HUES64 (cell line): ENCODE measurements around the gene PCYT2.

Source experiments
- H3K27ac ChIP-seq: 2 replicates; pipeline ENCODE4 v1.7.0; 2013; ENCODE audit warnings: low read depth, low read length, inconsistent platforms
- H3K27me3 ChIP-seq: 2 replicates; pipeline ENCODE4 v1.6.1; 2013; ENCODE audit warnings: mild to moderate bottlenecking, low read length; ENCODE audit not compliant: insufficient read depth
- H3K36me3 ChIP-seq: 2 replicates; pipeline ENCODE4 v1.6.1; 2013; ENCODE audit warnings: mild to moderate bottlenecking, low read length; ENCODE audit not compliant: insufficient read depth
- H3K4me1 ChIP-seq: 2 replicates; pipeline ENCODE4 v1.6.1; 2013; ENCODE audit warnings: mild to moderate bottlenecking, low read length, moderate library complexity; ENCODE audit not compliant: insufficient read depth
- H3K4me3 ChIP-seq: 2 replicates; pipeline ENCODE4 v1.5.1; 2013; ENCODE audit warnings: mild to moderate bottlenecking, low read length, moderate library complexity
- H3K9ac ChIP-seq: 2 replicates; pipeline ENCODE4 v1.6.1; 2013; ENCODE audit warnings: mild to moderate bottlenecking, low read depth, low read length
- H3K9me3 ChIP-seq: 2 replicates; pipeline ENCODE4 v1.6.1; 2013; ENCODE audit warnings: low read depth, low read length; ENCODE audit not compliant: insufficient read depth
- WGBS: fragments of 150-250, 120-280 bp; methylation state at CpG from one replicate; pipeline ENCODE4 v1.1.7; 2013; ENCODE audit warnings: missing lambda C conversion rate; 5-methylcytosine and 5-hydroxymethylcytosine counted together

The PCYT2 gene

DNA sequence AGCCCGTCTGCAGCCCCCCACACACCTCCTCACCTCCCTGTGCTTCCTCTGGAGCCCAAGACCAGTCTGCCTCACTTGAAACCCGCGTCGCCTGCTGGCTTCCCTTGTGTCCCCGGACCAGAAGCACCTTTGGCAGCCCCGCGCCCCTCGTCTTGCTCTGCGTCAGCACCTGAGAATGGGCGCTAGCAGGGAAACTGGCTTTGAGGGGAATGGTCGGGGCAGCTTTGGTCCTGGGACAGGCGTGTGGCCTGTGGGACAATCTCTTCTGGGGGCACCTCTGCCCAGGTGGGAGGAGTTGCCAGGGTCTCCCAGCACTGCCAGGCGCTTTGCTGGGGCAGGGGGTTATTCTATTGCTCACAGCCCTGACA, 20.0 kb upstream of the PCYT2 start:
- Histone ChIP-seq H3K4me1 (peaks cover 1% of the 10 kb centered on the region; the same call in 1 of the 2 replicates), H3K4me3 (no peak overlapping the region), H3K9ac (no peak overlapping the region), H3K36me3 (peaks cover 25% of the 10 kb centered on the region), H3K27me3 (peaks cover 16% of the 10 kb centered on the region), H3K9me3 (no peaks in the 10 kb centered on the region), H3K27ac (no peak overlapping the region)
- WGBS = 76% methylated on average over 13 of the region's 13 CpGs

DNA sequence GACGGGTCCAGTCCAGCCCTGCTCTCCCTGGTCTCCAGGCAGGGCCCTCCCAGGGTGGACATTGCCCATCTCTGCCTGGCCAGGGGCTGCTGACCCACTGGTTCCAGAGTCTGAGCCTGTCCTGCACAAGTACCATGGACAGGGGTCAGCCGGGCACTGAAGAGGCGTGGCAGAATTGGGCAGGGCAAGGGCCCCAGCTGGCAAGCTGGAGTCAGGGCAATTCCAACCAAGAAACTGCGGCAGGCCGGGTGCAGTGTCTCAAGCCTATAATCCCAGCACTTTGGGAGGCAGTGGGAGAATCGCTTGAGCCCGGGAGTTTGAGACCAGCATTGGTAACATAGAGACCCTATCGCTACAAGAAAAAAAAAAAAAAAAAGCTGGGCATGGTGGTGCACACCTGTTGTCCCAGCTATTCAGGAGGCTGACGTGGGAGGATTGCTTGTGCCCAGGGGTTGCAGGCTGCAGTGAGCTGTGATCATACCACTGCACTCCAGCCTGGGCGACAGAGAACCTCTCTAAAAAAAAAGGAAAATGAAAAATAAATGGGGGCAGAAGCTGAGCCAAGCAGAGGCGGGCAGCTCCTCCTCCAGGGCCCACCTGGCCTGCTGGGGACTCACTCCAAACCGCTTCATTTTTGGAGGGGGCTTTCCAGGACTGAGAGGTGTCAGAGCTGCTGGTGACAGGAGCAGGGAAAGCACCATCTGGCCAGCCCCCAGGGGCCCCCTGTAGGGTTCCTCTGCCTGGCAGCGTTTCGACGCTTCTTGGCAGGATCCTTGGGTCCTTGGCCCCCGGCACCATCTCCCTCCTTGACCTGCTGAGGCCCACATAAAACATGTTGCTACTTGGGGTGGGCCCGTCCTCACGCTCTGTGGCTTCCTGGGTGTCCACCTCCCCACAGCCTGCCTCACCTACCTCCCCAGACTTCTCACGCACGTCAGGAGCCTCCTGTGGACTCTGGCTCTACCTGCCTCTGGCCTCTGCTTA, 19.2 kb upstream of the PCYT2 start:
- Histone ChIP-seq H3K9ac (no peak overlapping the region), H3K27ac (no peak overlapping the region), H3K4me3 (no peak overlapping the region), H3K9me3 (no peaks in the 10 kb centered on the region), H3K27me3 (peaks cover 16% of the 10 kb centered on the region), H3K4me1 (peaks cover 6% of the 10 kb centered on the region; the same call in 1 of the 2 replicates), H3K36me3 (peaks cover 23% of the 10 kb centered on the region)
- 77% methylated on average over 20 of the region's 20 CpGs for WGBS

DNA sequence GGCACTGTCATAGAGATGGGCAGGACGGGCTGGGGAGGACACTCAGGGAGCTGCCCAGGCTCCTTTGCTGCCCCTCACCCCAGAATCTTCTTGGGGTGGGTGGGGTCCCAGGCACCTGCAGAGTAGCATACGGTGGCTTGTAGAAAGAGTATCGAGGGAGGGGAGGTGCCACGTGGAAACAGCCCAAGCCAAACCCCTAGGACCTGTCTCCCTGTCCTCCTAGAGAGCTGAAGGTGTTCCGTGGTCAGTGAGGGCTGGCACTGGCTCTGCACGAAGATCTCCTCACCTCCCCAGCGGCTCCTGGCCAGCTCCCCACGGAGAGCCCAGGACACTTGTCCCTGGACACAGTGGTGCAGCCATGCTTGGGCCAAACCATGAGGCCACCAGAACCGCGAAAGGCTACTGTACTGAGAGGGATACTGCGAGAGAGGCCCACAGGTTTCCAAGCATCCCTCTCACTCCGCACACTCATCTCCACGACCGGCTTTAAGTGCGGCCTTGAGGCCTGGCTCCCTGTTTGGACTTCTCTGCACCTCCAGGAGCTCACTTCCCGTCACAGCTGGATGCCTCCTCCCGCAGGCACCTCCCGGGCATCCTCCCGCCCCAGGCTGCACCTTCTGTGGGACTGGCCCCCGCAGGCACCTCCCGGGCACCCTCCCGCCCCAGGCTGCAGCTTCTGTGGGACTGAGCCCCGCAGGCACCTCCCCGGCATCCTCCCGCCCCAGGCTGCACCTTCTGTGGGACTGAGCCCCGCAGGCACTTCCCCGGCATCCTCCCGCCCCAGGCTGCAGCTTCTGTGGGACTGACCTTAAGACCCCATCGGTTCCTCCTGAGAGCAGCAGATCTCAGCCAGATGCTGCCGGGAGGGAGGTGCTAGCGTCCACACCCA, 18.3 kb upstream of the PCYT2 start:
- peaks cover 13% of the 10 kb centered on the region; the same call in 1 of the 2 replicates for H3K36me3 ChIP-seq
- H3K27me3 ChIP-seq = peaks cover 16% of the 10 kb centered on the region
- 86% methylated on average over 31 of the region's 31 CpGs for WGBS
- no peak overlapping the region for H3K9ac ChIP-seq
- no peaks in the 10 kb centered on the region for H3K9me3 ChIP-seq
- H3K4me3 ChIP-seq = peak overlapping the region; percentile 65; the same call in 1 of the 2 replicates
- no peak overlapping the region for H3K27ac ChIP-seq
- H3K4me1 ChIP-seq = peaks cover 13% of the 10 kb centered on the region

DNA sequence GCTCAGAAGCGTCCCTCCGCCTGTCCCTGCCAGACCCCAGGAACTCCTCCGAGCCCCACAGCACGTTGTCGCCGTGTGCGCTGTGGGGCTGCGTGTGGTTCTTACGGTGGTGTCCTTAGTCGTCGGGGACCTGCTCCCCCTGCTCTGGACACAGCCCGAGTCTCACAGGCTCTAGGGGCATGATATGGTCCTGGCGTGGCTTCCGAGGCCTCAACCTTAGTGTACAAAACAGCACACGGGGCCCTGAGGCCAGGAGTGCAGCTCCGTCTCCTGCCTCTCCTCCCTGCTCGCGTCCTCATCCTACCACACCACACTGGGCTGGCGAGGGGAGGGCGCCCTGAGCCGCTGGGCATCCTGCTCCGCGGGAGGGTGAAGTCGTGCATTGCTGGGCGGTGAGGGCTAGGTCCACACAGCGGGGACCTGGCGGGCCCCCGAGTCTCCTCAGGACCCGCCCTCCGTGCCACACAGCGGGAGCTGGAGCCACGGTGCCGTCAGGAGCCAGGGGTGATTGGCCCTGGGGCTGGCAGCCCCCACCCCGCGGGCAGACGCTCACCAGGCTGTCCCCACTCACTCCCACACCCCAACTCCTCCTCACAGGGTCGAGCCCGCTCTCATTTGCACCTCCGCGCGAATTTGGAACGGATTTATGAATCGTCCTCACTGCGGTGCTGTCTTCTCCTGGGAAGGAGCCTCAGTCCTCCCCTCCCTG, 17.5 kb upstream of the PCYT2 start:
- H3K27ac ChIP-seq = no peak overlapping the region
- H3K4me1 ChIP-seq = peaks cover 21% of the 10 kb centered on the region
- peak overlapping the region; percentile 65 for H3K4me3 ChIP-seq
- H3K36me3 ChIP-seq = peaks cover 7% of the 10 kb centered on the region; the same call in 1 of the 2 replicates
- no peaks in the 10 kb centered on the region for H3K9me3 ChIP-seq
- H3K27me3 ChIP-seq = peaks cover 16% of the 10 kb centered on the region
- peak overlapping the region; percentile 66 for H3K9ac ChIP-seq
- 22% methylated on average over 44 of the region's 44 CpGs for WGBS

DNA sequence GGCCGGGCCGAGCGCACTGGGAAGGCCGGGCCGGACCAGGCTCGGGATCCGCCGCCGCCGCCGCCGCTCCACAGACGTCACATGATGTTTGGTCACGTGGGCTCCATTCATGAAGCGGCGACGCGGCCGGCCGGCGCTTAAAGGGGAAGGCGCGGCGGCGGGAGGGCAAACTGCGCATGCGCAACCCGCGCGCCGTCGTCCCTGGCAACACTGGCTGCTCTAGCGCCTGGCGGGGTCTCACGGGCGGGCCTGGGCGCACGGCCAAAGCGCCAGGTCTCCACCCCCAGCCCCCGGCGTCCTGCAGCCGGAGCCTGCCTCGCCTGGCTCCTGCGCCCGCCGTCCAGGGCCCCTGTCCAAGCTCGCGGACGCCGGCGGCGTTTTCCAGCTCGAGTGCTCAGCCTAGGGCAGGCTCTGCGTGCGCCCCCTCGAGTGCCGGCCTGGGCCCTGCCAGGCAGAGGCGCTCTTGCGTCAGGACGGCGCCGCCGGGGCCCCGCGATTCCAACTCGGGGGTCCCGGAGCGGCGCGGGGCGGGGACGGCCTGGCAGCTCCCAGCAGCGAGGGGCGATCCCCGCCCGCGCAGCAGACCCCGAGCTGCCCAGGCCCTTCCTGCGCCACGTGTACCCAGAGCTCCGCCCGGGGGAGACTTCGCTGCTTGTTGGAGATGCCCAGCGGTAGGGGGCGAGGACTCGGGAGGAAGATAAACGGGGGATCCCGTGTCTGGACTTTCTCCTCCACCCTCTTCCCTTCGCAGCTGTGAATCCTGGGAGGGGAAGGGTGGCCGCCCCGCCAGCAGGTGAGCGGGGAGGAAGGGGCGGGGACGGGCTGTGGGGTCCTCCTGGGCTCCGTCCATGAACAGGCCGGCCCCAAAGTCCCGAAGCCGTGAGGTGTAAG, 16.7 kb upstream of the PCYT2 start, which contains the start of gene MAFG:
TSS of gene MAFG (minus strand) at position 83 of the 891 bp plus-strand sequence. CDS start 4,550 bp downstream, outside the sequence.
- Histone ChIP-seq H3K27ac (peak within 1 kb of the TSS; percentile 84), H3K27me3 (peaks cover 16% of the 10 kb centered on the region), H3K9ac (peak within 1 kb of the TSS; percentile 74), H3K9me3 (no peaks in the 10 kb centered on the region), H3K4me1 (peaks cover 26% of the 10 kb centered on the region), H3K4me3 (peak within 1 kb of the TSS; percentile 65), H3K36me3 (peaks cover under 1% of the 10 kb centered on the region; the same call in 1 of the 2 replicates)
- WGBS = under 1% methylated on average over 93 of the region's 98 CpGs

DNA sequence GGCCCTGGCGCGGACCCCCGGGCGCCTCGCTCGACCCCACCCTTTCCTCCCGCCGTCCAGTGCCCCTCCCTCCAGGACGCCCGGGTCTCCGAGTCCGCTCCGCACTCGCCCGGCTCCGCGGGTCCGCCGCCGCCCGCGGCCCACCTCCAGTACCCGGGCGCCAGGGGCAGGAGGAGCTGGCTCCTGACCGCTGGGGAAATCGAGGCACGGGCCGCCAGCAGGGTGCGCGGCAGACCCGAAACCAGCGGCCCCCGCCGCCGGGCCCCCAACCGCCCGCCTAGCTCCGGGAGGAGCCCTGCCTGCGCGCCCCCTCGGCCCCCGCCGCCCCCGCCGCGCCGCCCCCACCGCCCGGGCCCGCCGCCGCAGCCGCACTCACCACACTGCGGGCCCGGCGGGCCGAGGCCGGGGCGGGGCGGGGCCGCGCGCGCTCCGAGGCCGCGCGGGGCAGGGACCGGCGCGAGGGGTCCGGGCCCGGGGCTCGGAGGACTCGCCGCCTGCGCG, 16.0 kb upstream of the PCYT2 start:
- Histone ChIP-seq H3K4me3 (peak overlapping the region; percentile 65), H3K4me1 (peaks cover 26% of the 10 kb centered on the region), H3K9me3 (no peaks in the 10 kb centered on the region), H3K27ac (peak overlapping the region; percentile 84), H3K27me3 (peaks cover 16% of the 10 kb centered on the region), H3K36me3 (peaks cover 6% of the 10 kb centered on the region), H3K9ac (peak overlapping the region; percentile 74)
- under 1% methylated on average over 78 of the region's 78 CpGs for WGBS

DNA sequence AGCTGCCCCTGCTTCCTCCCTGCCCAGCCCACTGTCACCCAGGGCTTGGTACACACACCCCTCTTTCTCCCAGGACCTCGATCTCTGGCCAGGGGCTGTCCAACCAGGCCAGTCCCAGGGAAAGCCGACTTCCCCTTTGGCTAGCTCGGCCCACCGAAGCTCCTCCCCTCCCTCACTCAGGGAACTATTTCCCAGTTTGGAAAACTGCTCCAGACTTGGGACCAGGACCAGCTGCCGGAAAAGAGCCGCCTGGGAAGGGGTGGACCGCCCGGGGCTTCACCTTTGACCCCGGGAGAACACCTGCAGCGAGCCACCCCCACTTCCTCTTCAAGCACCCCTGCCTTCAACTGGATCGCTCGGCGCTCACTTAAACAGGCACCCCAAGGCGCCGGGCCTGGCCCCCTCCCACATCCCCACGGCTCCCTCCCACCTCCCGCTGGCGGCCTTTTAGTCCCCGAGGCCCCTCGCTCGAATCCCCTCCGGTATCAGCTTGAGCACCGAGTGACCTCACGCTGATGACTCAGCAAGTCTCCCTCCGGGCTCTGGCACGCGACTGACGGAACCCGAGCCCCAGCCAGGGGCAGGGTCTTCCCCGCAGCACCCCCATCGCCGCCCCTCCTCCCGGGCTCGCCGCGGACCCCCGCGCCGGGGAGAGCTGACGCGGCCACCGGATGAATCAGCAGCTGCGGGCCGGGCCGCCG, 15.4 kb upstream of the PCYT2 start:
- Histone ChIP-seq H3K27me3 (peaks cover 16% of the 10 kb centered on the region), H3K9ac (peak overlapping the region; percentile 74), H3K36me3 (peaks cover 12% of the 10 kb centered on the region), H3K4me3 (peak overlapping the region; percentile 65), H3K27ac (peak overlapping the region; percentile 84), H3K4me1 (peaks cover 26% of the 10 kb centered on the region), H3K9me3 (no peaks in the 10 kb centered on the region)
- 1% methylated on average over 46 of the region's 46 CpGs for WGBS

DNA sequence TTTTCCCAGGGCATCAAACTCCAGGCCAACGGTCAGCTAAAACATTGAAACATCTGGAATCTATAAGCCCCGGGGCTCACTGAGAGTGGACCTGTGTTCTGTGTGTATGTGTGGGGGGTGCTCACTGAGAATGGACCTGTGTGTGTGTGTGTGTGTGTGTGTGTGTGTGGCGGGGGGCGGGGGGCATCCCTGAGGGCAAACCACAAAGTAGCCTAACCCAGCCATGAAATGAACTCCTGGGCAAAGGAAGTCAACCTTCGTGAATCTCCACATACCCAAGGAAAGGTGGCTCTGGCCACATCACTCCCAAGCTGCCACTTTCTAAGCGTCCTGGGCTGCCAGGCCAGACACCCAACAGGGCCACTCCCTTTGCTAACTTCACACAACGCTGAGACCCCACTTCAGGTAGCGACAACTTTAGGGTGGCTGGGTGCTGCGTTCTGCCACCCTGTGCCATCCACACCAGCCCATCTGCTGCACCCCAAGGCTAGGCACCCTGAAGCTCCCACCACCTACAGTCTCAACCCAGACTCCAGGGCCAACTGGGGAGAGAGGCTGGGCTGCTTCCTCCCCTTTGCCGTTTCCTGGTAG, 14.8 kb upstream of the PCYT2 start:
- H3K4me1 ChIP-seq = peaks cover 26% of the 10 kb centered on the region
- H3K4me3 ChIP-seq = peak overlapping the region; percentile 65
- peaks cover 16% of the 10 kb centered on the region for H3K27me3 ChIP-seq
- peak overlapping the region; percentile 74 for H3K9ac ChIP-seq
- 70% methylated on average over 9 of the region's 10 CpGs for WGBS
- H3K9me3 ChIP-seq = no peaks in the 10 kb centered on the region
- peaks cover 19% of the 10 kb centered on the region for H3K36me3 ChIP-seq
- peak overlapping the region; percentile 84; the same call in 1 of the 2 replicates for H3K27ac ChIP-seq
